GM19397 (cell line): Measurements from ENCODE around the gene DSN1.
"Not testable (repeated sequence)": the region's sequence is repeated elsewhere in the genome, so short reads cannot be mapped to it uniquely, and the experiment has no call there.

Experiments used
- ATAC-seq: cut with Tn5 transposase; IDR thresholded peaks from one replicate; pipeline ENCODE4 v1.9.1; 2021; ENCODE audit warnings: mild to moderate bottlenecking, moderate library complexity; ENCODE audit not compliant: unreplicated experiment

The DSN1 gene, protein sequence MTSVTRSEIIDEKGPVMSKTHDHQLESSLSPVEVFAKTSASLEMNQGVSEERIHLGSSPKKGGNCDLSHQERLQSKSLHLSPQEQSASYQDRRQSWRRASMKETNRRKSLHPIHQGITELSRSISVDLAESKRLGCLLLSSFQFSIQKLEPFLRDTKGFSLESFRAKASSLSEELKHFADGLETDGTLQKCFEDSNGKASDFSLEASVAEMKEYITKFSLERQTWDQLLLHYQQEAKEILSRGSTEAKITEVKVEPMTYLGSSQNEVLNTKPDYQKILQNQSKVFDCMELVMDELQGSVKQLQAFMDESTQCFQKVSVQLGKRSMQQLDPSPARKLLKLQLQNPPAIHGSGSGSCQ

GRCh38 chr20:36773597-36774390 lies at the start of gene DSN1:
DSN1 (minus strand) TSS chr20:36773763; CDS start chr20:36771458, 2,305 bp downstream.
- ATAC-seq, result peak; percentile 74

- ATAC-seq, result no peak
Observed at GRCh38 chr20:36823121-36823520, 49.6 kb upstream of the DSN1 start.

DNA sequence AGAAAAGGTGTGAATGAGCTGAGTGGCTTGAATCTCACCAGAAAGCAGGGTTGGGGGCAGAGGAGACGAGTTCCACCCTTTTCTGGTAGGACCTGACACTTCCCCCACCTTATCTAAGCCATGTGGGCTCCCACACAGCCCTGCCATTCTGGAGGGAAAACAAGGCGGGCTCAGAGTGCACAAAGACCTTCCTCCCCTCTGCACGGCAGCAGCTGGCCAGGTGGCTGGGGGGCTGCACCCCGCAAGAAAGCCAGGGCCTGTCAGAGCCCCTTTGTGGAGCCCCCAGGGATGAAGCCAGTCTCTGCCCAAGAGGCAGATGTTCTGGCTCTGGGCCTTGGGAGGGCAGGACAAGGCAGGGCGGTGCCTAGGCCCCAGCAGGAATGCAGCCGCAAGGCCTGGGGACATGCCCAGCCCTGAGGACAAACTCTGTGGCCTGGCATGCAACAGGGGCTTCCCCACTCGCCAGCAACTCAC lies 48.4 kb upstream of the DSN1 start:
- ATAC-seq, result no peak

DNA sequence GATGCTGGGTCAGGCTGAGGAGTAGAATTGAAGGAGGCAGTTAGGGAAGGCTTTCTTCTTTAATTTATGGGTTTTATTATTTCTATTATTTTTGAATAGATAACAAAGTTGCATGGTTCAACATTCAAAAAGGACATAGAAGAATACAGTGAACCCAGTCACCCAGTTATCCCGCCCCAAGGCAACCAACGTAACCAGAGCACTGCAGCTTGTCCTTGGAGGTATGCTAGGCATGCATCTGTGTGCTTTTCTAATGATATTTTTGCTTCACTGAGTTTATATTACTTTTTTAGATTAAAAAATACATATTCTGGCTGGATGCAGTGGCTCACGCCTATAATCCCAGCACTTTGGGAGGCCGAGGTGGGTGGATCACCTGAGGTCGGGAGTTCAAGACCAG lies 47.4 kb upstream of the DSN1 start:
- no peak for ATAC-seq

- ATAC-seq, result no peak
Observed at GRCh38 chr20:36820073-36820472, 46.5 kb upstream of the DSN1 start.

DNA sequence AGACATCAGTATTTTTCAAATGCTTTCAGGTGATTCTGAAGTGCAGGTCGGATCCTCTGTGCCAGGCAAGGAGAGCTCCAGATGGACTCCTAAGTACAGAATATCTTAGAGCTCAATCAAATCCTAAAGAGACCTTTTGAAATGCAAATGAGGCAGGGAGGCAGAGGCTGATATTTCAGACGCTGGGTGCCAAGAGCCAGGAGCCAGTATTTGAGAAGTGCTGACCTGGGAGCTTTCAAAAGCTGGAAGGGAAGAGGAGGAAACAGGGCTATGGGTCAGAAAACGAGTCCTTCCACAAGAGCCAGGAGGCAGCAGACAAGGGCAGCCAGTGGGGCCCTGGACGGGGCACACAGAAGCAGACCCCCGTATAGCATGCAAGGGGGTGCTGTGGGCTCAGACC lies 46.1 kb upstream of the DSN1 start:
- ATAC-seq, result no peak

GRCh38 chr20:36818861-36819260 lies 45.3 kb upstream of the DSN1 start:
- ATAC-seq, result no peak

DNA sequence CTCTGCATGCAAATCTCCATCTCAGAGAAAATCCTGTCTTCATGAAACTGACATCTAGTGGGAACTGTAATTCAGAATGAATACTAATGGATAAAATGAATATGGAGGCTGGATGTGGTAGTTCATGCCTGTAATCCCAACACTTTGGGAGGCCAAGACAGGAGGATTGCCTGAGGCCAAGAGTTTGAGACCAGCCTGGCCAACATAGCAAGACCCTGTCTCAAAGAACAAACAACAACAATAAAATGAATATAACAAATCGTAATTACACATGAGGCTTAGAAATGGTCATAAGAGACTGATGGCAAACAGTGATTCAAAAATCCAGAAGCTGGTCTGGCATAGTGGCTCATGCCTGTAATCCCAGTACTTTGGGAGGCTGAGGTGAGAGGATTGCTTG lies 44.6 kb upstream of the DSN1 start:
- ATAC-seq, result no peak

GRCh38 chr20:36817496-36817895 lies 43.9 kb upstream of the DSN1 start:
- ATAC-seq, result no peak

DNA sequence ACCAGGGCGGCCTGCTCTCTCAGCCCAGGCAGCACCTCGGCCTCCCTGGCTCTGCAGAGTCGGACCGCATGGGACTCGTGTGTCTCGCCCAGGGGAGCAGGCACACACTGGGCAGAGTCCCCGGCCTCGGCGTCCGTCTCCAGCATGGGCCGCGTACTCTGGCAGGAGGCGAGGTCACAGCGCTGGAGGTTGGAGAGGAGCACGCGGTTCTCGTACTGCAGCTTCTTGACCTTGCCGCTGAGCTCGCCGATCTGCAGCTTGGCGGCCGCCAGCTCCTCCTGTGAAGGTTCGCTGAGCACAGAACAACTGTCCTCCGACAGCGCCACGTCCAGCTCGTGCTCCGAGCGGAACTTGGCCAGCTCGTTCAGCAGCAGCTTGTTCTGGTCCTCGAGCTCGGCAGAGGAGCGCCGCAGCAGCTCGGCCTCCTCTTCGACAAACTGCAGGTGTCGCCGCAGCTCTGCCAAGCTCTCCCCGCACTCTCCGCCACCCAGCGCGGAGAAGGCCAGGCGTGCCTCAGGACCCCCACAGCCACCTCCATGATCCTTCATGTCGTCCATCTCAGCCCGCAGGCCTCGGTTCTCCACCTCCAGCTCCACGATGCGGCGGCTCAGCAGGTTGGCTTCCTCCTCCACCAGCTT lies 42.0 kb upstream of the DSN1 start:
- ATAC-seq, result no peak

GRCh38 chr20:36812594-36813463 lies 39.3 kb upstream of the DSN1 start:
- no peak for ATAC-seq

- no peak for ATAC-seq
Observed at GRCh38 chr20:36808317-36809257, 35.0 kb upstream of the DSN1 start.

DNA sequence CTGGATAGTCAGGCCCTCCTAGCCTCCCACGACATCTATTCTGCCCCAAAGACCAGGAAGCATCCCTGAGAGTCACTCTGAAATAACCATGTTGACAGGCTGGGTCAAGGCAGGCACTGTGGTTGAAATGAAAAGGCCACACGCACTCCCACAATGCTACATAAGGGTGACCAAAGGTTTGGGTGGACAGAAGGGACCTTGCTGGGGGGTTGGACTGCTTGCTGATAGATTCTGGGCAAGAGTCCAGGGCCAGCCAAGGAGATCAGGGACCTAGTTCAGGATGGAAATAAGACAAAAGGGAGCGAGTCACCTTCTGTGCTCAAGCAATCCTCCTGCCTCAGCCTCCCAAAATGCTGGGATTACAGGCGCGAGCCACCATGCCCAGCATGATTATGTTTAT lies 32.5 kb upstream of the DSN1 start:
- no peak for ATAC-seq

DNA sequence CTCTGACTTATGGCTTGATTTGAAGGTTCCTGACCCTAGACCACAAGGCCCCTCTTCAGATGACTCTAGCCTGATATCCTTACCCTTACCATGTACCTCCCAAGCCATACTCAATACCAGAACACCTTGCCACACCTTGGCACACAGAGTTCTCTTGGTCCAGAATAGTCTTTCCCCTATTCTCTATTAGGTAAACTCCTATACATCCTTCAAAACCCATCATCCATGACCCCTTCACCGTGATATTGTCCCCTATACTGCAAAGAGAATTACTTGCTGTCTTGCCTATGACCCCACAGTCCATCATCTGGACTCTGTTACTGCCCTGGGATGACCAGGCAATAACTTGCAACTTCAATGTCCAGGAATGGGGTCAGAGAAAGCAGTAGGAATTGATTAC lies 31.8 kb upstream of the DSN1 start:
- no peak for ATAC-seq

DNA sequence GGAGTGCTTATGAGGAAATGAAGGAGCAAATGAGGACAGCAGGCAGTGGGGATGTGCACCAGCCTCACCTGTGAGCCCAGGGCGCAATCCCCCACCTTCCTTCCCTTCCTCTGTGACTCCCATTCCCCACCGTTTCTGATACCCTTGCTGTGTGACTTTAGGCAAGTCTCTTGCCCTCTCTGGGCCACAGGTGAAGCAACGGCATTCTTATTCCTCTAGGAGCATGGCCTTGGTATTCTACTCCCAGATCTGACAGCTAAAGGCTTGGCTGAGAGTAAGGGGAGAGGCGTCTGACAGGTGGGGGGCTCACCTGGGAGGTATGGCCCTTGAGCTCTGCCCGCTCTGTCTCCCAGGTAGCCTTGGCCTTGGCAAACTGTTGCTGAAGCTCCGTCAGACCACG lies 30.9 kb upstream of the DSN1 start:
- no peak for ATAC-seq

- ATAC-seq, result no peak
Observed at GRCh38 chr20:36802326-36803222, 29.0 kb upstream of the DSN1 start.

DNA sequence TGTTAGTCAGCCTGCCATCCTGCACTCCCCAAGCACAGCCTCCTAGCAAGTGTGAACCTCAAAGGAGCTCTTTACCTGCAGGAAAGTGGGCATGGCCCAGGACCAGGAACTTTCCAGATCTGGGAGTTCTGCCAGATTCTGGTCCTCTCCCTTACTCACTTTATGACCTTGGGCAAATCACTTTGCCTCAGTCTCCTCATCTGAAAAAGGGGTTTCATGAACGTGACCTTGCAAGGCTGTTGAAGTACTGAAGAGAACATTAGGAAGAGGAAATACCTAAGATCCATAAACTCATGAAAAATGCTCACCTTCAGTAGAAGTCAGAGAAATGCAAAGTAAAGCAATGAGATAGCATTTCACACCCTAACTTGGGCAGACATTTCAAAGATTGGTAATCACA lies 26.8 kb upstream of the DSN1 start:
- no peak for ATAC-seq

DNA sequence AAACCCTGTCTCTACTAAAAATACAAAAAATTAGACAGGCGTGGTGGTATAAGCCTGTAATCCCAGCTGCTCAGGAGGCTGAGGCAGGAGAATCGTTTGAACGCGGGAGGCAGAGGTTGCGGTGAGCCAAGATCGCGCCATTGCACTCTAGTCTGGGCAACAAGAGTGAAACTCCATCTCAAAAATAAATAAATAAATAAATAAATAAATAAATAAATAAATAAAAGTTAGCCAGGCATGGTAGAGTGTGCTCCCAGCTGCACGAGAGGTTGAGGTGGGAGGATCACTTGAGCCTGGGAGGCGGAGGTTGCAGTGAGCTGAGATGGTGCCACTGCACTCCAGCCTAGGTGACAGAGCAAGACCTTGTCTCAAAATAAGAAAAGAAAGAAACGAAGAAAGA lies 25.8 kb upstream of the DSN1 start:
- not testable (repeated sequence) for ATAC-seq

DNA sequence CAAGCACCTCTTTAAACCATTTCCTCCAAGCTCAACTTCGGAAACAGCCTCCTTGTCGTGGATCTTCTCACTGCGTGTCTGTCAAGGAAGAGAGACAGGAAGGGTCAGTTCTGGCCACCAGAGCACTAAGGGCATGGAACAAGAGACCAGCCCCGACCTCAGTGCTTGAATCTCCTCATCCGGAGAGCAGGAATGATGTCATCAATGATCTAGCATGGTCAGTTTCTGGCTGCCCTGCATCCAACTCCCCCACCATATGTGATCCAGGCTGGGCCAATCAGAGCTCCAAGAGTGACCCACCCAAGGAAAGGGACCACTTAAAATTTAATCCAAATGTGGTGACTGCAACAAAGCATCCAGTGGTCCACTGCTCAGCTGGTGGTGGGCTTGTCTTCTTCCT lies 23.3 kb upstream of the DSN1 start:
- ATAC-seq, result no peak
